ENCODE measurements around the gene DECR2. TPM values are rescaled to one million over a fixed set of nuclear protein-coding genes. Genes with fewer than 3 reads are reported as not detected.
"Not testable (repeated sequence)": the region's sequence is repeated elsewhere in the genome, so short reads cannot be mapped to it uniquely, and the experiment has no call there.

DECR2 gene
- polyA plus RNA-seq, 3 donors = 19.6 to 47.3 (median 33.7) TPM

- DNase-seq = peak; percentile 84
Observed at GRCh38 chr16:397736-398332, 3.9 kb upstream of the DECR2 start.

- no peak for DNase-seq
Observed at GRCh38 chr16:398561-399339, 2.9 kb upstream of the DECR2 start.

- no peak for DNase-seq
Observed at GRCh38 chr16:399340-400019, 2.2 kb upstream of the DECR2 start.

- no peak for DNase-seq
Observed at GRCh38 chr16:400061-400591, 1.6 kb upstream of the DECR2 start.

GRCh38 chr16:404971-405486 is 3.3 kb downstream of the DECR2 start:
- DNase-seq = no peak

DNA sequence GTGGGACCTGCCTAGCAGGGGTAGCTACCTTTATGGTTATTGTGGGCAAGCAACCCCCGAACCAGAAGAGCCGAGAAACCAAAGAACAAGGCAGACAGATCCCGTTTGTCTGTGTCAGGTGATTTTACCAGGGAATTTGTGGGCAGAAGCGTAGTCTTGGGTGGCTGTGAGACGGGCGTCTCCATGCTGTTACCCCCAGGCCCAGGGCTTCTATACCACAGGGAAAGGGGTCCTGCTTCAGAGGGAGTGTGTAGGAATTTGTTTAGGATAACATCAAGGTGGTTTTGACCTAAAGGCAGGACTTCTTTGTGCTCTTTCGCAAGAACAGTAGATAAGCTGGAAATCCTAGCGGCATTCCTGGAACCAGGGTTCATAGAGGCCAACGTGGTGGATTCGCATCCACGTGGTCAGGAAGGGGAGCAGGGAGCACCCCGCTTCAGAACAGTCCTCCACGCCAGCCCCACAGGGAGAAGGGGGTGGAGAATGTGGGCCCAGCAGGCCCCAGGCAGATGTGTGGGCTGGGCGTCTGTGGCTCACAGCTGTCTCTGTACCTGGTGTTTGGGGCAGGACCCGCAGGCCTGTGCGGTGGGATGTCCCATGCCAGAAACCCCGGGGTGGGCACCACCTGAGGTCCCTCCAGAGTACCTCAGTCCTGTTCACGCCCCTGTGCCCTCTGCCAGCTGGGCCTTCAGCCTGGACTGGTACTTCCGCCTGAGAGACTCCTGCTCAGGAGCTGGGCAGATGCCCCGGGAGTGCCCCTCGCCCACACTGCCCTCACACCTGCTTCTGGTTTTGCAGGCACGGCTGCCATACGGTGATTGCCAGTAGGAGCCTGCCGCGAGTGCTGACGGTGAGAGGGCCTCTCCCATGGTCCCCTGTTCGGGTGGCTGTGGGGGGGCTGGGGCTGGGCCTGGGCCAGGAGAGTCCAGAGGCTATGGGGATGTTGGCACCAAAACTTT is 4.1 kb downstream of the DECR2 start:
- no peak for DNase-seq

- no peak for DNase-seq
Observed at GRCh38 chr16:407253-407652, 5.6 kb downstream of the DECR2 start.

DNA sequence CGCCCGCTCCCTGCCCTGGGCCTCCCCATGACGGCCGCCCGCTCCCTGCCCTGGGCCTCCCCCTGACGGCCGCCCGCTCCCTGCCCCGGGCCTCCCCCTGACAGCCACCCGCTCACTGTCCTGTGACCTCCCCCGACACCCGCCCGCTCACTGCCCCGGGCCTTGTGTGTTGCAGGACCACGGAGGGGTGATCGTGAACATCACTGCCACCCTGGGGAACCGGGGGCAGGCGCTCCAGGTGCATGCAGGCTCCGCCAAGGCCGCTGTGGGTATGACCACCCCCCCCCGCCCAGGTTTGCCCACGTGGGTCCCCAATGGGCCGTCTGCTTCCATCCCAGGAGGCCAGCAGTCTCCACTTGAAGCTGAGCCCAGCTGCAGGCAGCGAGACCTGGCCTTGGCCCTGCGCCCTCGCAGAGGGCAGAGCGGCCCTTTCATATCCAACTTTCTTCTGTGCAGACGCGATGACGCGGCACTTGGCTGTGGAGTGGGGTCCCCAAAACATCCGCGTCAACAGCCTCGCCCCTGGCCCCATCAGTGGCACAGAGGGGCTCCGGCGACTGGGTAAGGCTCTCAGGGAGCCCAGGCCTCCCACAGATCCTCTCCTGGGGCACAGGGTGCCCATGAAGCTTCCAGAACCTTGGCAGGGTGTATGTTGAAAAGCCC is 9.0 kb downstream of the DECR2 start:
- no peak for DNase-seq

GRCh38 chr16:411576-412265 is 10.0 kb downstream of the DECR2 start:
- DNase-seq = no peak

- DNase-seq = no peak
Observed at GRCh38 chr16:414395-415169, 12.9 kb downstream of the DECR2 start.

- not testable (repeated sequence) for DNase-seq
Observed at GRCh38 chr16:415170-415498, 13.4 kb downstream of the DECR2 start.

GRCh38 chr16:422179-422578 is 20.5 kb downstream of the DECR2 start:
- not testable (repeated sequence) for DNase-seq

- no peak for DNase-seq
Observed at GRCh38 chr16:424033-424622, 22.4 kb downstream of the DECR2 start.

DNA sequence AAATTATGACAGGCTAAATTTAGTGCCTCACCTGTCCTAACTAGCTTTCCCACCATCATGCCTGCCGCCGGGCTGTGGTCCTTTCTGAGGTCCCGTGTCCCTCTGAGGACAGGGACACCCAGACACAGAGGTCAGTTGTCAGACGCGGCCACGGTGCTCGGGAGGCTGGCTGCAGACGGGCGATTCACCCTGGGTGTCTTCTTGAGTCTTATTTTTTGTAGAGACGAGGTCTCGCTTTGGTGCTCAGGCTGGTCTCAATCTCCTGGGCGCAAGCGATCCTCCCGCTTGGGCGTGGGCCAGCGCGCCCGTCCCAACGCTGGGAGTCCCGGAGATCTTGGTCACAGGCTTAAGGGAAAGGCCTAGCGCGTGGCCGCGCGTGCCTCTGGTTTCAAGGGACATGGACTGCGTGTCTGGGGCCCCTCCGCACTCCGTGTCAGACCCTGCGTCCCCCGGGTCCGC is 23.0 kb downstream of the DECR2 start:
- no peak for DNase-seq

DNA sequence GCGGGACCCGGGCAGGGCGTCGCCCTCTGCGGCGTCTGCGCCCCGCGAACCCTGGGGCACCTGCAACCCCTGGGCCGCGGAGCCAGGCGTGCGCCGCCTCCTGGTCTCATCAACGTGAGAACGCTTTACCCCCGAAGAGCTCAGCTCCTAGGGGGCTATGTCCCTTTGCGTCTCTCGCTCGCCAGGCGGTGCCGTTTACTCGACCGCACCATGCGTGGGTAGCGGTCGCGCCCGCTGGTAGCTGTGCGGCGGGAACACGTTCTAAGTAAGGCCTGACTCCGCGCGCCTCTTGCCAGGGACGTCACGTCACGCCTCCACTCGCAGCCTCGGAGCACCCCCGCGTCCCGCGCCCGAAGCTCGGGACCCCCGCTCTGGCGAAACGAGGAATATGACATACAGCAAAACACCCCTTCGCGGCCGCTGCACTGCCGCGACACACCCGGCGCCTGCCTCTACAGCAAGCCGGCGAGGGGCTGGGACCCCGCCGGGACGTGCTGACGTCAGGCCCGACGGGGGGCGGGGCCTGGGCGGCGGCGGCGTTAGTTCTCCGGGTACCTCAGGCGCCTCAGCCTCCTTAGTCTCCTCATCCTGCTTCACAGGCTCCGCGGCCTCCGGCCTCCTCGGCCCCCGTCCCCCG is 23.5 kb downstream of the DECR2 start, which contains the start of gene RAB11FIP3:
Gene RAB11FIP3 (plus strand): TSS at position 568 of the 637 bp plus-strand sequence. CDS start 358 bp downstream, outside the sequence.
- DNase-seq = peak; percentile 84

- DNase-seq = no peak
Observed at GRCh38 chr16:425740-426114, 24.0 kb downstream of the DECR2 start.

- no peak for DNase-seq
Observed at GRCh38 chr16:426115-426905, 24.6 kb downstream of the DECR2 start.

DNA sequence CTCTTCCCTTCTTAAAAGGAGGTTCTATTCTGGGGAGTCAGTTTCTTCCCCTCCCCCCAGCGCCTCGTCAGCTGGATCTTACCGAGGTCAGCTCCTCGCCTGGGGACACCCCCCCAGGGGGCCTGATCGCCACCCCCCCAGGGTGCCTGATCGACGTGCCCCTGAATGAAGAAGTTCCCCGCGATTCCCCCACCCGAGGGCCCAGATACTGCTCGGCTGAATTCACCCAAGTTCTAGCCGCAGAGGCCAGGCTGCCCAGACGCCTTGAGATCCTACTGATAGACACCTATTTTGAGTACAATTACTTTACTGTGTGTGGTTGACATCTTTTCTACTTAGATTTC is 25.2 kb downstream of the DECR2 start:
- DNase-seq = no peak
